Left lung (tissue), 10 donors: ENCODE results near the gene C9orf43. TPM values are rescaled to one million over a fixed set of nuclear protein-coding genes. Genes with fewer than 3 reads are reported as not detected.

Source experiments
- ATAC-seq: fragments of 200-7000 bp; cut with Tn5 transposase; one replicate; pipeline ENCODE4 v1.9.1; 2020; ENCODE audit warnings: moderate library complexity
- DNase-seq, 4 donors: peaks; one replicate each; pipeline ENCODE4 v3.0.0-alpha.2; 2013 to 2020
- H3K27ac ChIP-seq, 2 donors: fragments of 200-600 bp; sonication (generic) in 1 of 2; one replicate each; pipeline versions ENCODE4 v1.5.0 to v1.8.0; 2020 to 2021
- H3K27me3 ChIP-seq, 2 donors: fragments of 200-600 bp; sonication (generic) in 1 of 2; one replicate each; pipeline versions ENCODE4 v1.5.0 to v1.8.0; 2020 to 2021
- H3K36me3 ChIP-seq, 2 donors: fragments of 200-600 bp; sonication (generic) in 1 of 2; one replicate each; pipeline versions ENCODE4 v1.5.0 to v1.8.0; 2020 to 2021
- H3K4me1 ChIP-seq, 2 donors: fragments of 200-600 bp; one replicate each; pipeline ENCODE4 v1.8.0; 2021
- H3K4me3 ChIP-seq, 2 donors: fragments of 200-600 bp; sonication (generic) in 1 of 2; one replicate each; pipeline versions ENCODE4 v1.5.0 to v1.8.0; 2020 to 2021; ENCODE audit warnings: mild to moderate bottlenecking in 1 of 2
- H3K9me3 ChIP-seq, 2 donors: fragments of 200-600 bp; sonication (generic) in 1 of 2; one replicate each; pipeline versions ENCODE4 v1.5.0 to v1.8.0; 2020 to 2021
- CTCF ChIP-seq, 2 donors: fragments of 200-600 bp; sonication (generic) in 1 of 2; IDR thresholded peaks; one replicate each; pipeline versions ENCODE4 v1.5.0 to v1.8.0; 2021; ENCODE audit warnings: antibody characterized with exemption in 2 of 2
- intact Hi-C, 2 donors: fragments of 100-400 bp; cut with DNase I; formaldehyde crosslinking; loops; one replicate each; pipeline versions ENCODE4 v1.11.2 to v1.14.2; 2022
- polyA plus RNA-seq, 6 donors: library from polyadenylated mRNA; unstranded; fragments of 120-200 nt; gene quantifications; one replicate each; pipeline ENCODE4 v1.2.1, GENCODE V29; 2013; ENCODE audit not compliant: insufficient read length in 6 of 6
- total RNA-seq, 2 donors: library from RNA; stranded (reverse); fragmentation: NEBNext Ultra II Directional; extraction: Animal tissue kit (Norgen Biotek cat#: 25700); gene quantifications; one replicate each; pipeline ENCODE4 v1.2.1, GENCODE V29; 2021
- donor health status: DM: no; HTN: yes; CAD: no.
- donor health status: DM: no; HTN: no; CAD: no.

The C9orf43 gene
- total and polyA plus RNA-seq, 8 donors = 0.47 to 1.2 (median 0.74) TPM

GRCh38 chr9:113468716-113469448, 58.3 kb downstream of the C9orf43 start:
- Histone ChIP-seq H3K36me3 (no peaks in the 10 kb centered on the region), H3K4me1 (no peaks in the 10 kb centered on the region), H3K27ac (no peak overlapping the region), H3K4me3 (no peak overlapping the region), H3K9me3 (peaks cover 0 to 3% of the 10 kb centered on the region in 2 donors), H3K27me3 (no peaks in the 10 kb centered on the region)
- intact Hi-C loops = no loop called here
- no peak for TF ChIP-seq CTCF (IDR thresholded peaks at IDR 0.05)
- no peak for ATAC-seq
- no peak for DNase-seq

GRCh38 chr9:113471143-113471542, 60.6 kb downstream of the C9orf43 start:
- H3K9me3 ChIP-seq = peaks cover 0 to 3% of the 10 kb centered on the region in 2 donors
- no peak overlapping the region for H3K27ac ChIP-seq
- no peaks in the 10 kb centered on the region for H3K4me1 ChIP-seq
- intact Hi-C loops = no loop called here
- H3K36me3 ChIP-seq = no peaks in the 10 kb centered on the region
- TF ChIP-seq CTCF (IDR thresholded peaks at IDR 0.05) = no peak
- ATAC-seq = no peak
- DNase-seq = no peak
- H3K4me3 ChIP-seq = no peak overlapping the region
- no peaks in the 10 kb centered on the region for H3K27me3 ChIP-seq

GRCh38 chr9:113471566-113471965, 61.0 kb downstream of the C9orf43 start:
- no peak for ATAC-seq
- no peaks in the 10 kb centered on the region for H3K27me3 ChIP-seq
- no peak overlapping the region for H3K27ac ChIP-seq
- no peak for TF ChIP-seq CTCF (IDR thresholded peaks at IDR 0.05)
- H3K36me3 ChIP-seq = no peaks in the 10 kb centered on the region
- H3K4me1 ChIP-seq = no peaks in the 10 kb centered on the region
- no peak overlapping the region for H3K4me3 ChIP-seq
- H3K9me3 ChIP-seq = peaks cover 0 to 3% of the 10 kb centered on the region in 2 donors
- intact Hi-C loops = no loop called here
- no peak for DNase-seq

GRCh38 chr9:113472199-113472598, 61.7 kb downstream of the C9orf43 start:
- peaks cover 0 to 3% of the 10 kb centered on the region in 2 donors for H3K9me3 ChIP-seq
- ATAC-seq = no peak

More at GRCh38 chr9:113472199-113472598, 61.7 kb downstream of the C9orf43 start:
- no peak overlapping the region for H3K4me3 ChIP-seq
- intact Hi-C loops = no loop called here
- no peak for TF ChIP-seq CTCF (IDR thresholded peaks at IDR 0.05)
- no peaks in the 10 kb centered on the region for H3K4me1 ChIP-seq
- H3K27me3 ChIP-seq = no peaks in the 10 kb centered on the region
- H3K27ac ChIP-seq = no peak overlapping the region
- no peaks in the 10 kb centered on the region for H3K36me3 ChIP-seq
- no peak for DNase-seq
